ENCODE results near the gene UBXN10.
"Not testable (repeated sequence)": the region's sequence is repeated elsewhere in the genome, so short reads cannot be mapped to it uniquely, and the experiment has no call there.

UBXN10 gene

DNA sequence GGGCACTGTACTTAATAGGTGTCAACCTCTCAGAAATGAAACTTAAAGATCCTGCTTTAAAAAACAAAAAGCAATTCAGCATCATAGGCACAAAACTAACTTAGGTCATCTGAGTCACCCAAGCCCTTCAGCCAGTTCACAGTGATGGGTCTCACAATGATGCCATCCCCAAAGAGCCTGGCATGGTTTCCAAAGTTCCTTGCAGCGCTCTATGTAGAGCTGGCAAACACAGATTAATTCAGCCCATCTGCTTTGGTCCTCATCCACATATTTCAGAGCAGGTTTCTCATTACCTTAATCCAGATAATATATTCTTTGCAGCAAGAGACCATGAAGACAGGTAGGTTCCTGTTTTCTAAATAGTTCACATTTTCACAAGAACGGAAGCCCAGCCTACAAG, 15.1 kb downstream of the UBXN10 start:
- no peak for DNase-seq (ENCODE audit: low spot score)

GRCh38 chr1:20202166-20202565, 16.3 kb downstream of the UBXN10 start:
- DNase-seq (ENCODE audit: low spot score) = no peak

DNA sequence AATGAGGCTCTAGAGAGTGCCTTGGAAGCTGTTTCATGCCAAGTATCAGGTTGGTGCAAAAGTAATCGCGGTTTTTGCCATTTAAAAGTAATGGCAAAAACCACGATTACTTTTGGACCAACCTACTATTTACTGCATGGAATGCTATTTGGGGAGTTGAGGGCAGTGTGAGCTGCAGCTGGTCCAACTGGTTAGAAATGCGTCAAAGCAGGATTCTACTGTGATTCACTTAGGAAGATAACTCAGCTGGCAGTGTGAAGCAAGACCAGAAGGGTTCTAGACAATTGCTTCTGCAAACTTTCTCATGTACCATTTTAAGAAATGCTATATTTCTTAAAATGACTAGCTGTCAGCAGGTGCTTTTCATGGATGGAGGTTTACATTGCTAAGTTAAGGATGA, 21.6 kb downstream of the UBXN10 start:
- no peak for DNase-seq (ENCODE audit: low spot score)

GRCh38 chr1:20209471-20209870, 23.6 kb downstream of the UBXN10 start:
- no peak for DNase-seq (ENCODE audit: low spot score)

GRCh38 chr1:20210736-20211460, 25.0 kb downstream of the UBXN10 start:
- DNase-seq (ENCODE audit: low spot score) = no peak

- DNase-seq (ENCODE audit: low spot score) = no peak
Observed at GRCh38 chr1:20211511-20211931, 25.6 kb downstream of the UBXN10 start.

GRCh38 chr1:20212085-20212684, 26.3 kb downstream of the UBXN10 start:
- DNase-seq (ENCODE audit: low spot score) = no peak

DNA sequence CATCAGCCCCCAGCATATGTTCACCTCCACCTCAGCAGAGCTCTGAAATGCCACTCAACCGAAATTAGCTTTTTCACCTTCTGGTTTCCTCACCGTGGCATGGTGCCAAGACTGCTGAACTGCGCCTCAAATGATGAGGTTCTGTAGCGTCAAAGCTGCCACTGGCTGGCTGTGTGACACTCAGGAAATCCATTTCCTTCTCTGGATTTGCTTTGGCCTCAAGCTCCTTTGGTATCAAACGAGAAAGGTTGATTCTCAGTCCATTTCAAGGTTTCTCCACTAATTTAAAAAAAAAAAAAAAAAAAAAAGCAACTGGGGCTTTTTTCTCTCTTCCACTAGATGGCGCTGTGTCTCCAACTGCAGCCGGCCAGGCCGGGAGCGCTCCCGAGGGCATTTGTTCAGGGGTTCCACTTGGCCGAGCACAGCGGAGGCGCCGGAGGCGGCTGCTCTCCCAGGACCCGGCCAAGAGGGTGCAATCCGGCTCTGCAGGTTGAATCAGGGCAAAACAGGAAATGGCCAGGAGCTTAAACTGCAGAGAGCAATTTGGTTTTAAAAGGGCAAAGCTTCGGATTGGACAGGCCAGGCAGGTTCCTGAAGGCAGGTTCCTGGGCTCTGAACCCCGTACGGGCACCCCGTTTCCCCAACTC, 26.9 kb downstream of the UBXN10 start:
- DNase-seq (ENCODE audit: low spot score) = peak; percentile 53

DNA sequence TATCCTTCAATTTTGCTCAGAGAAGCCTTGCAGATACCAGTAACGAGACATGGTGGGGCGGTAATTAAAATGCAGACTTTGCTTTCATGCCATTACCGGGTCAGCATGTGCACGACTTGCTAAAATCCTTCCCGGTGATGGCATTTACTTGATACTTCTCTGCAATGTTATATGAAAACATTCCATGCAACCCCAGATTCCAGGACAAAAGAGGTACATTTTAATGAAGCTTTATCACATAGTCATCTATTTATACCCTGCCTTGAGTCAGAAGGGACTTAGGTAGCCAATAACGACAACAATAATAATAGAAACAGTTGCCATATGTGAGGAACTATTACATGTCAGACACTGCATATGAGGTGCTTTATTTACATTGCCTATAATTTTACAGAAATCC, 29.8 kb downstream of the UBXN10 start:
- no peak for DNase-seq (ENCODE audit: low spot score)

GRCh38 chr1:20216574-20216973, 30.7 kb downstream of the UBXN10 start:
- DNase-seq (ENCODE audit: low spot score) = no peak

DNA sequence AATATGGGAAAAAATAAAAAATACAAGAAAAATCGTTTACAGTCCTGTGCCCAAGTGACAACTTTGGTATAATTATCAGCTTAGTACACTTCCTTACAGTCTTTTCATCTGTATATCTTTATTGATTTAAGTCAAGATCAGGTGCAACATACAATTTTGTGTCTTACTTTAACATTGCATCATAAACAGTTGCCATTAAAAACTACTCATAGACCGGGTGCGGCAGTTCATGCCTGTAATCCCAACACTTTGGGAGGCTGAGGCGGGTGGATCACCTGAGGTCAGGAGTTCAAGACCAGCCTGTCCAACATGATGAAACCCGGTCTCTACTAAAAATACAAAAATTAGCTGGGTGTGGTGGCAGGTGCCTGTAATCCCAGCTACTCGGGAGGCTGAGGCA, 33.2 kb downstream of the UBXN10 start:
- DNase-seq (ENCODE audit: low spot score) = not testable (repeated sequence)

- DNase-seq (ENCODE audit: low spot score) = peak; percentile 31
Observed at GRCh38 chr1:20220036-20220435, 34.1 kb downstream of the UBXN10 start.

GRCh38 chr1:20223106-20223505, 37.2 kb downstream of the UBXN10 start:
- no peak for DNase-seq (ENCODE audit: low spot score)

DNA sequence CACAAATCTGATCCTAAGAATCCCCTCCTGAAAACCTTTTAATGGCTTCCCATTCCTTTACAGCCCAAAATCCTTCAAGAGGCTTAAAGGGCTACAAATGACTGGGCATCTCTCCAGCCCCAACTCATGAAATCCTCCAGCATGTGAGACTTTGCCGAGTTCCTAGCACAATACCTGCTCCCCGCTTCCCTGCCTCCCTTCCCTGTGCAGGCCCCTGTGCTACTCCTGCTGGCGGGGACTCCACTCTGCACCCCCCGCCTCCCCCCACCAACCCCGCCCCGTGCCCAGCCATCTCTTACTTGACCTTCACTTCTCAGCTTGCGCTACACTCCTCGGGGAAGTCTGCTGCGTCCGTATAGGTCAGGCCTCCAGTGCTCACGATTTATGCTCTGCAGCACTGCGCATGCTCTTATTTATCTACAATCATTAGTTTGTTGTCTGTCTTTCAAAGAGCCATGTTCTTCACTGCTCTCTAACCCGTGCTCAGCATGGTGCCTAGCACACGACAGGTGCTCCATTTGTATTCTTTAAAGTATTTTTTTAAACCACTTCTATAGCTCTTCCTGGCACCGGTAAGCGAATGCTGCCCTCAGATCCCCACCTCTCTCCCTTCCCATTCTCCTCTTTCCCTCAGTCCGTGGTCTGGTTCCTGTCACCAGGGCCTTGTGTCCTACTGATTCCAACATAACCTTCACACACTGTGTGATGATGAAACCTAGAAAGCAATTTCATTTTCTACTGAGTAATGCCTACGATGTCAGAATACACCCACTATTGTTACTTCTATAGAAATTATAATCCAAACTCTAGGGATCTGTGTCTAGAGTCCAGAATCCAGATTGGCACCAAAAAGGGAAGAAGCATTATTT, 37.9 kb downstream of the UBXN10 start:
- no peak for DNase-seq (ENCODE audit: low spot score)

DNA sequence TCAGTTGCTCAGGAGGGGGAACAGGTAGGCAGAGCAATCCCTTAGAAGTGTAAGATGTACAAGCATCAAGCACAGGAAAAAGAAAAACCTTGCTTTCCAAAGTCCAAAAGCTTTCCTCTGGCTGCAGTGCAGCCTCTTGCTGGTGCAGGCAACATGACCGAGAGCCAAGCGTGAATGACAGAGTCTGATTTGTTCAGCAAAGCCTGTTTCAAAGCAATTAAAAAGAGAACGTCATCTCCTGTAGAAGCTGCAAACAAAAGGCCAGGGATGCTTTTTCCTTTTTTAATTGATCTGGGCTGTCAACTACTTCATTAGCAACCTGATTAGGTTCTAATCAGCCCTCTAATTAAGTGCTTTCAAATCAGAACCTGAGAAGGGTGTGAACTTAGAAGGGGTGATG, 38.6 kb downstream of the UBXN10 start:
- DNase-seq (ENCODE audit: low spot score) = peak; percentile 4

- DNase-seq (ENCODE audit: low spot score) = no peak
Observed at GRCh38 chr1:20227704-20228103, 41.8 kb downstream of the UBXN10 start.

DNA sequence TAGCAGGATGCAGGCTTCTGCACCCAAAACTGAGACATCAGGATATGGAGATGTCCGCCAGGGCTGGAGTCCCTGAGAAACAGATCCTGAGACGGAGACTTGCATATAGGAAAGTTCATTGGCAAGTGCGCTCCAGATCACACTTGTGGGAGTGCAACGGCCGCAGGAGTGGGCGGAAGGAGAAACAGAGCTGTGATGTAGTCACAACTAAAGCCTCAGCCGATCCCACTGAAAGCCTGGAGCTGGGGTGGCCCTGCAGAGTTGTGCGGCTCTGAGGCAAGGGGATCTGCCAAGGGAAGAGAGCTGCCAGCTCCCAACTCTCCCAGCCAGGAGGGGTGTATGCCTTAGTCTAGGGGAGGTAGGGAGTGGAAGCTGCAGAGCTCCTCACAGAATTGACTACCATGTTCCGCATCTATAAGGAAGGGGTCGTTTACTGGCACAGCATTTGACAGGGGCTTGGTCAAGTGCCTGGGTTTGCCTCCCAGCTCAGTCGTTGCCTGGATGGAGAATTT, 42.5 kb downstream of the UBXN10 start:
- no peak for DNase-seq (ENCODE audit: low spot score)

DNA sequence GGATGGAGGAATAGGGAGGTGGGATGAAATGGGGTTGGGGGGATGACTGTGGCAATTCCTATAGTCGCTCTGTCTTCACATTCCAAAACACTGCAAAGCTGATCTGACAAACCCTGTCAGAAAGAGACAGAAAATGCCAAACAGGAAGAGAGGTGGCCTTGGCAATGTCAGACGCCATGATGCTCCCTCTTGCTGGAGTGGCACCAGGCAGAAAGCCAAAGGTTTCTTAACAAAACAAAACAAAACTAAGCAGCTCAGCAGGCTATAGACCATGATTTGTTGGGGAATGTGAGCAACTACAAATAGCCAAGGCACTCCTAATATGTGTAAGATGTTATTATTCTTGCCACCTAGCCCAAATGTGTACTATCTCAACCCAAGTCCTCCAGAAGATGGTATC, 43.3 kb downstream of the UBXN10 start:
- no peak for DNase-seq (ENCODE audit: low spot score)

DNA sequence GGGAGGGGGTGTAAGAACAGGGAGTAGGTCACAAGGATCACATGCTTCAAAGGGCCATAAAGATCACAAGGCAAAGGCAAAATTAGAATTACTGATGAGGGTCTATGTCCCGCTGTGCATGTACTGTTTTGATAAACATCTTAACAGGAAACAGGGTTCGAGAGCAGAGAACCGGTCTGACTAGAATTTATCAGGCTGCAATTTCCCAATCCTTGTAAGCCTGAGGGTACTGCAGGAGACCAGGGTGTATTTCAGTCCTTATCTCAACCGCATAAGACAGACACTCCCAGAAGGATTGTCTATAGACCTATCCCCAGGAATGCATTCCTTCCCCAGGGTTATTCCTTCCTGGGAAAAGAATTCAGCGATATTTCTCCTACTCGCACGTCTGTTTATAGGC, 46.7 kb downstream of the UBXN10 start:
- DNase-seq (ENCODE audit: low spot score) = not testable (repeated sequence)

- peak; percentile 43 for DNase-seq (ENCODE audit: low spot score)
Observed at GRCh38 chr1:20233394-20233793, 47.5 kb downstream of the UBXN10 start.

GRCh38 chr1:20233866-20234265, 48.0 kb downstream of the UBXN10 start:
- DNase-seq (ENCODE audit: low spot score) = peak; percentile 72

Data from pons (tissue), 1 donor.